GM10248 (cell line): ENCODE results near the gene SH2D3C.
"Not testable (repeated sequence)": the region's sequence is repeated elsewhere in the genome, so short reads cannot be mapped to it uniquely, and the experiment has no call there.

Experiments
- CTCF ChIA-PET: fragments of 300-600 bp; sonication (Branson Sonifier 250); formaldehyde crosslinking; extraction: SDS; loops from one replicate; lab custom pipeline; 2021; ENCODE audit warnings: antibody characterized with exemption; lab: Yijun Ruan, JAX
- POLR2A ChIA-PET: fragments of 350-650 bp; sonication (Branson Sonifier 250); formaldehyde crosslinking; extraction: SDS; loops from one replicate; lab custom pipeline; 2020; ENCODE audit warnings: antibody characterized with exemption; lab: Yijun Ruan, JAX
- DNase-seq: peaks from one replicate; pipeline ENCODE4 v3.0.0; 2012; ENCODE audit errors: extremely low spot score
- CTCF ChIP-seq: IDR thresholded peaks from 2 replicates; pipeline ENCODE4 v1.5.1; 2012; ENCODE audit warnings: mild to moderate bottlenecking, low read depth; ENCODE audit errors: extremely low read depth, missing control alignments, control extremely low read depth

Gene SH2D3C

GRCh38 chr9:127763918-127764384, 14.5 kb downstream of the SH2D3C start:
- peak; percentile 45 for DNase-seq
- ChIA-PET POLR2A (no interaction called here), CTCF (interaction anchor here (0.6 to 6.0 kb wide), 11 partner anchors 9 to 157 kb away, joined by 3 to 46 read pairs (median 6); partner anchors contain the start of genes CDK9 and TOR2A)
- peak; percentile 62 for TF ChIP-seq CTCF

GRCh38 chr9:127762111-127762676, 16.3 kb downstream of the SH2D3C start:
- no peak for DNase-seq
- ChIA-PET POLR2A (no interaction called here), CTCF (interaction anchor here (2.4 to 6.0 kb wide), 4 partner anchors 8 to 159 kb away, joined by 10 to 46 read pairs (median 14); partner anchors contain the start of genes CDK9 and TOR2A)
- TF ChIP-seq CTCF = no peak

- no peak for DNase-seq
- ChIA-PET POLR2A (no interaction called here), CTCF (interaction anchor here (3.0 to 3.2 kb wide), 2 partner anchors 9 to 26 kb away, joined by 10 to 14 read pairs; partner anchors contain the start of gene TOR2A)
- no peak for TF ChIP-seq CTCF
These were observed 16.9 kb downstream of the SH2D3C start for GRCh38 chr9:127761491-127761956.

- POLR2A ChIA-PET = no interaction called here
- TF ChIP-seq CTCF = no peak
- CTCF ChIA-PET = interaction anchor here (1.6 to 3.2 kb wide), 3 partner anchors 9 to 109 kb away, joined by 5 to 14 read pairs (median 10); partner anchors contain the start of gene TOR2A
- DNase-seq = no peak
These were observed 17.4 kb downstream of the SH2D3C start for GRCh38 chr9:127761061-127761460.

- CTCF ChIA-PET = no interaction called here
- DNase-seq = no peak
- POLR2A ChIA-PET = interaction anchor here (0.6 kb wide), 1 partner anchor 158 kb away, joined by 3 read pairs; the partner anchor contains the start of gene ST6GALNAC4
- no peak for TF ChIP-seq CTCF
These were observed 19.6 kb downstream of the SH2D3C start for GRCh38 chr9:127758843-127759242.

GRCh38 chr9:127756776-127757175, 21.7 kb downstream of the SH2D3C start:
- CTCF ChIA-PET = interaction anchor here (1.5 to 2.9 kb wide), 2 partner anchors 13 to 22 kb away, joined by 3 to 11 read pairs; partner anchors contain the start of gene TOR2A

GRCh38 chr9:127756233-127756632, 22.2 kb downstream of the SH2D3C start:
- no peak for TF ChIP-seq CTCF
- CTCF ChIA-PET = interaction anchor here (1.1 to 2.9 kb wide), 3 partner anchors 11 to 21 kb away, joined by 3 to 11 read pairs (median 3); partner anchors contain the start of gene TOR2A
- POLR2A ChIA-PET = no interaction called here
- DNase-seq = no peak

More at GRCh38 chr9:127756776-127757175, 21.7 kb downstream of the SH2D3C start:
- POLR2A ChIA-PET, DNase-seq: not testable (repeated sequence)
